SIG-M5 (cell line): ENCODE data around the gene OR4D1.
"Not testable (repeated sequence)": the region's sequence is repeated elsewhere in the genome, so short reads cannot be mapped to it uniquely, and the experiment has no call there.

Source experiments
- DNase-seq: peaks from one replicate; lab custom pipeline; 2025; lab: John Stamatoyannopoulos, UW

The OR4D1 gene

GRCh38 chr17:58147930-58148434 lies at the start of gene OR4D1:
TSS of gene OR4D1 (plus strand) at chr17:58148384. CDS start at chr17:58155154, 6,770 bp downstream.
- DNase-seq = no peak

DNA sequence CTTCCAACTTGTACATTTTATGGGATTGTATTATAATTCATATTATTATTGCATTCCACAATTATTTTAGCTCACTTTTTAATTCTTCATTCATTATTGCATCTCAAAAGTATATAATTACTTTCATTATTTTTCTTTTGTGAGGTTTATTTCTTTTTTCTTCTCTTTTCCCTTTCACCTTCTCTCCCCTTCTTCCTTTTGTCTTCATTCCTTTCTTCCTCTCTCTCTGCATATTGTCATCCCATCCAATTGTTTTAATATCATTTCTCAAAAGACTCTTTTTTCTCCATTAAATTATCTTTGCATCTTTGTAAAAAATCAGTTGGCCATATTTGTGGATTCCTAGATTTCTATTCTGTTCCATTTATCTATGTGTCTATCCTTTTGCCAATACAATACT lies 47.7 kb upstream of the OR4D1 start:
- no peak for DNase-seq

- not testable (repeated sequence) for DNase-seq
These were observed 46.3 kb upstream of the OR4D1 start for GRCh38 chr17:58101898-58102297.

DNA sequence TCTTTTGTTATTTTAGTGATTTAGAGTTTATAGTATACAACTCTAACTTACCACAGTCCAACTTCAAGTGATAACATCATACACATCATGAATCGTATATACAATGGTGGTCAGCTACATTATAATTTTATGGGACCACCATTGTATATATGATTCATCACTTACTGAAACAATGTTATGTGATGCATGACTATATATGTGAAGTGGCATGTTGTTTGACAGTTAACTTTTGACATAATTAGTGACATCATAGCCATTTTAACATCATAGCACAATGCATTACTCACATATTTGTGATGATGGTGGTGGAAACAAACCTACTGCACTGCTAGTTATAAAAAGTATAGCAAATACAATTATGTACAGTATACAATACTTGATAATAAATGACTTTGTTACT lies 43.1 kb upstream of the OR4D1 start:
- DNase-seq = no peak

GRCh38 chr17:58107306-58107705 lies 40.9 kb upstream of the OR4D1 start:
- no peak for DNase-seq

GRCh38 chr17:58109197-58109596 lies 39.0 kb upstream of the OR4D1 start:
- no peak for DNase-seq

DNA sequence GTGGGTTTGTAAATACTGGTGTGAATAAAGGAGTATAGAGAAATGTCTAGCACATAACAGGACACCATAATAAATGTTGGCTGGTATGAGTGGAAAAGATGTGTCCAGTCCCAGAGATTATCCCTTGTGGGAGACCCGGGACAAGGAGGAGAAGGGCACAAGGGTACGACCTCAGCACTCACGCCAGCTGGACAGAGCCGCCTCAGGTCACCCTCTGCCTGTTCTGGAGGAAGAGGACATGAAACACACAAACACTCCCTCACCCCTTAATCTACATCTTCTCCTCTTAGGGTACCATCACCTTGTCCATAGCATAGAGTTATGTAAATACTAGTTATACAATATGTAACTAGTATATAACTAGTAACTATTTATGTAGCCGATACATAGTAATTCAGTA lies 38.2 kb upstream of the OR4D1 start:
- no peak for DNase-seq

GRCh38 chr17:58111676-58112075 lies 36.5 kb upstream of the OR4D1 start:
- DNase-seq = no peak

GRCh38 chr17:58112970-58113631 lies 35.1 kb upstream of the OR4D1 start:
- no peak for DNase-seq

GRCh38 chr17:58113947-58114346 lies 34.2 kb upstream of the OR4D1 start:
- DNase-seq = no peak

DNA sequence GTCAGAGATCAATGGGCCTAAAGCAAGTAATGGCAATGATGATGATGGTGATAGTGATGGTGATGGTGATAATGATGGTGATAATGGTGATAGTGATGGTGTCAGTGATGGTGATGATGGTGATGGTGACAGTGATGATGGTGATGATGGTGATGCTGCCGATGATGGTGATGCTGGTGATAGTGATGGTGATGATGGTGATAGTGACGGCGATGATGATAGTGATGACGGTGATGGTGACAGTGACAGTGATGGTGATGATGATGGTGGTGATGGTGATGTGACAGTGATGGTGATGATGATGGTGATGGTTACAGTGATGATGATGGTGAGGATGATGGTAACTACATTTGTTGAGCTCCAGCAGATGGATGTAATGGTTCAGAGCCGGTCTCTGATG lies 30.8 kb upstream of the OR4D1 start:
- DNase-seq = no peak

DNA sequence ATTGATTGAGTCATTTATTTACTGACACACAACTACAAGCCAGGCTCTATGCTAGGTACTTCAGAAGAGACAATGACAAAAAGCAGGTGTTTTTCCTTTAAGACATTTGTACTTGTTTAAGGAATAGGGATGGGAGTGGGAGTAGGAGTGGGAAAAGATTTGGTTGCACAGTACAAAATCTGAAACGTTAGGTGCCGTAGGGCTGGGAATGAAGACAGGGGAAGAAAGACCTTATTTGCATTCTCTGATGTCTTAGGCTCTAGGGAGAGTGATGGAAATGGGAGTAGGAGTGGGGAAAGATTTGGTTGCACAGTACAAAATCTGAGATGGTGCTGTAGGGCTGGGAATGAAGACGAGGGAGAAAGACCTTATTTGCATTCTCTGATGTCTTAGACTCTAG lies 28.7 kb upstream of the OR4D1 start:
- no peak for DNase-seq

DNA sequence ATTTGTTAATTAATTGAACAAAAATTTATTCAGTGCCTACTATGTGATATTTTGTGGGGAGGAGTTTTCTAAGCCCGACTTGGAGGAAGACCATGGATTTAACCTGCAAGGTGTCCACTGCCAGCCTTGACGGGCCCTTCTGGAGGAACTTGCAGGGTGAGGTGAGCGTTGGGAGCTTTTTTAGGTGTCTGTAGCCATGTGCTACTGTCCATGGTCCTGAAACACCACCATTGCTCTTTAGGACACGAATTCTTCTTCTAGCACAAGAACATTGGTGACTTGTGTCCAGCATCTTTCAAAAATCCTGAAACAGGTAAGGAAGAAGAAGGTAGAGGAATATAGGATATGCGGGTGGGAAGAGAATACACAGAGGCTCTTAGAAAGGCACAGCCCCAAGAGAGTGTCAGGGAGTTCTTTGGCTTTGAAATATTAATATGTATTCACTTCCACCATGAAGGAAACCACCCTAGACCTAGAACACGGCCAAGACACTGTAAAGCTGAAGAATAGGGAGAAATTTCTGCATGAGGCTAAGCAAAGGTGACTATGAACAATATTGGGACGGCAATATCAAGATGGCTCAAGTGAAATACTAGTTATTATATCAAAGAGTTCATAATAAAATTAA lies 27.9 kb upstream of the OR4D1 start:
- DNase-seq = no peak

DNA sequence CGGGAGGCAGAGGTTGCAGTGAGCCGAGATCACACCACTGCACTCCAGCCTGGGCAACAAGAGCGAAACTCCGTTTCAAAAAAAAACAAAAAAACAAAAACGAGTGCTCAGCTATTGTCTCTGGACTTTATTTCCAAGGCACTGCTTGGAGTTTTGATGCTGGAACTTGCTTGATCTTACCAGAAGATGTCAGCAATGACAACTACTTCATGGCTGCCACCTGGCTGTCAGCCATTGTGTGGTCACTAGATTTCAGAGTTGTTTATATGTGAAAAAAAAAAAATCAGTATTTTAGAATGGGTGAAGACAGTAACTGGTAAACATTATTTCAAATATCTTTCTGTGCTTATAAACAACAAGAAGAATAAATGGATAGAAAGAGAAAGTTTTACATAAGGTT lies 26.3 kb upstream of the OR4D1 start:
- DNase-seq = no peak

- no peak for DNase-seq
These were observed 20.3 kb upstream of the OR4D1 start for GRCh38 chr17:58127846-58128245.

- DNase-seq = not testable (repeated sequence)
These were observed 15.5 kb upstream of the OR4D1 start for GRCh38 chr17:58132697-58133096.

DNA sequence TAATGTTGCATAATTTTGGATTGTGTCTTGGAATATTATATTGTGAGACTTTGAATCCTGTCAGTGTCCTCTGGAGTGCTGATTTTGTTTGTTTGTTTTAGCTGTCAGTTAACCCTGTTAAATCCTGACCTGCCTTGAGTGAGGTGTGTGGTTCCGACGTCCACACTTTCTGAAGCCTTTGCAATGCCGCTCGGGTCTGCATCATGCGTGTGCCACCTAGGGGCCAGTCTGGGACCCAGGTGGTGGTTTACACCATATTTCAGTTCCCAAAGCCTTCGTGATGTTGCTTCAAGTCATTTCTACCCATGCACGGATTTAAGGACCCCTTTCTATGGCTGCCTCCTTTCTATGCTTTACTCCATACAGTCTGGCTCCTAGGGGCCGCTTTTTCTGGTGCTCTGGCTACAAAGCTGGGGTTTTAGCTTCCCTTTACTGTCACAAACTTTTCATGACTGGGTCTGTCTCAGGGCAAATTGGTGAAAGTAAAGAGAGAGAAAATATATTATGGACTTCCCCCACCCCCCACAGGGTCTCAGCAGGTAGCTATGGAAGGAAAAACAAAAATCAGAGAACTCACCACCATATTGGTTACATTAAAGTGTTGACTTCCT lies 11.4 kb upstream of the OR4D1 start:
- no peak for DNase-seq

GRCh38 chr17:58141505-58141904 lies 6.7 kb upstream of the OR4D1 start:
- no peak for DNase-seq

DNA sequence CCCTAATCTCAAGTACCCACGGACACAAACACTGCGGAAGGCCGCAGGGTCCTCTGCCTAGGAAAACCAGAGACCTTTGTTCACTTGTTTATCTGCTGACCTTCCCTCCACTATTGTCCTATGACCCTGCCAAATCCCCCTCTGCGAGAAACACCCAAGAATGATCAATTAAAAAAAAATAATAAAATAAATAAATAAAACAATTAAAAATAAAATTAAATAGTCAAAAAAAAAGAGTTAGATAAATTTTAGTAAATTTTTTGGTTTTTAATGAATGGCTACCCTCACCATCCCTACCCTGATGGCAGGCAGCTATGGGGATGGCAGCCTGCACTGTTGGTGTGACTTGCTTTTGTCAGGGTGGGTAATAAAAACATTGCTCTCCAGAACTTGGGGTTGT lies 4.8 kb upstream of the OR4D1 start:
- DNase-seq = not testable (repeated sequence)

- DNase-seq = no peak
These were observed 3.4 kb upstream of the OR4D1 start for GRCh38 chr17:58144801-58145200.

GRCh38 chr17:58148609-58149008 lies 425 bp downstream of the OR4D1 start:
- DNase-seq = no peak

- DNase-seq = no peak
These were observed 2.2 kb downstream of the OR4D1 start for GRCh38 chr17:58150394-58150793.

GRCh38 chr17:58153046-58153445 lies 4.9 kb downstream of the OR4D1 start:
- DNase-seq = no peak
